Measurements from ENCODE around the gene ILDR2. TPM values are rescaled to one million over a fixed set of nuclear protein-coding genes. Genes with fewer than 3 reads are reported as not detected.

The ILDR2 gene, protein sequence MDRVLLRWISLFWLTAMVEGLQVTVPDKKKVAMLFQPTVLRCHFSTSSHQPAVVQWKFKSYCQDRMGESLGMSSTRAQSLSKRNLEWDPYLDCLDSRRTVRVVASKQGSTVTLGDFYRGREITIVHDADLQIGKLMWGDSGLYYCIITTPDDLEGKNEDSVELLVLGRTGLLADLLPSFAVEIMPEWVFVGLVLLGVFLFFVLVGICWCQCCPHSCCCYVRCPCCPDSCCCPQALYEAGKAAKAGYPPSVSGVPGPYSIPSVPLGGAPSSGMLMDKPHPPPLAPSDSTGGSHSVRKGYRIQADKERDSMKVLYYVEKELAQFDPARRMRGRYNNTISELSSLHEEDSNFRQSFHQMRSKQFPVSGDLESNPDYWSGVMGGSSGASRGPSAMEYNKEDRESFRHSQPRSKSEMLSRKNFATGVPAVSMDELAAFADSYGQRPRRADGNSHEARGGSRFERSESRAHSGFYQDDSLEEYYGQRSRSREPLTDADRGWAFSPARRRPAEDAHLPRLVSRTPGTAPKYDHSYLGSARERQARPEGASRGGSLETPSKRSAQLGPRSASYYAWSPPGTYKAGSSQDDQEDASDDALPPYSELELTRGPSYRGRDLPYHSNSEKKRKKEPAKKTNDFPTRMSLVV
- under 1 TPM; 0.48 to 0.71 (median 0.57) TPM for polyA plus RNA-seq (ENCODE audit: insufficient read depth in 1 of 5, insufficient read length in 5 of 5, low replicate concordance in 1 of 5)
- long read RNA-seq, donor 1: 0 reads
- long read RNA-seq, donor 2: 0 reads
- long read RNA-seq, donor 3: 0 reads
- long read RNA-seq, donor 4: 0 reads
- long read RNA-seq, donor 5: 0 reads
- long read RNA-seq, donor 6: 0 reads
- long read RNA-seq, donor 7: 0 reads
- long read RNA-seq, donor 8: 0 reads

DNA sequence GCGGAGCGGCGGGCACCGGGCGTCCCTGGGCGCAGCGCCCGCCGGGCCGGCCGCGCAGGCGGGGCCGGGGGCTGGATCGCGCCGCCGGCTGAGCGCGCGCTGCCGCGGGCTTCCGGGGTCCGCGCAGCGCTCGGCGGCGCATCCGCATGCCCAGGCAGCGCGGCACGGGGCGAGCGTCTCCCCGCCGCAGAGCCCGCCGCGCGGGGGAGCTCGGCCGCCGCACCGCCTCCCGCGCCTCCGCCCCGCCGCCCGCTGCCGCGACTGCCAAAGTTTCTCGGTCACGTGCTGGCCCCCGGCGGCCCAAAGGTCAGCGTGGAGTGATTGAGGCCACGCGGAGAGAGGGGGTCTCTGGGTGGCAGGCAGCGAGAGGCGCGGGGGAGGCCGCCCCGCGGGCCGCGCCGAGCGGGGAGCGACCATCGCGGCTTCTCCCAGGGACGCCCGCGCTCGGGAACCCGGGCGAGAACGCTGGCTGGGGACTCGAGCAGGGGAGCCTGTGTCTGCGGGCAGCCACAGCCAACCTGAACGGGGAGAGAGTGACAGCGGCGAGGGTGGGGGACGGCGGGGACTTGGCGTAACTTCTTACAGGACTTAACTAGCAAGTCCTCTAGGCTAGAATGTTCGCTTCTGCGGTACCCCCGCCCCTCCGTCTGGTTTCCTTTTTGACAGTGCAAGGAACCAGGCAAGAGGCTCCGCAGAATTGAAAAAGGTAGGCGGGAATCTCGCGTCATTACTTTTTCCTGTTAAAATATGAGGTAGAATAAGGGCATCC lies at the start of gene ILDR2:
Gene ILDR2, minus strand, starts transcription at position 180 of the 769 bp plus-strand sequence. CDS start 272 bp downstream, outside the sequence.
- peak; percentile 32 to 39 for DNase-seq

DNA sequence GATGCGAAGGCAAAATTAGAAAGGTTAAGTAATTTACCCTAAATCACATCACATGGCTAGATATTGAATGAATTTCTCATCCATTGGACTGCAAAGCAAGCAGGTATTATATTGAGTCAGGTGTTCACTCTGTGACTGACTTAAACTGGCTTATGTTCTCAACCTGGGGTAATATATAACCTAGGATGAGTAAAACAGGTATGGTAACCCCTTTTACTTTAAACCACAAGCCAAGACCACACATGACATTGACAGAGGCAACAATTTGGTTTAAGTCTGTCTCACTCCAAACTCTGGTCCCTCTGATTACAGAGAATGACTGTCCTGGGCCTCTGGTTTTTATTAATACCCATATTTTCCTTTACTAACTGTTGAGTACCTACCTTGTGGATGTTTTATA lies 47.0 kb upstream of the ILDR2 start:
- no peak for DNase-seq

DNA sequence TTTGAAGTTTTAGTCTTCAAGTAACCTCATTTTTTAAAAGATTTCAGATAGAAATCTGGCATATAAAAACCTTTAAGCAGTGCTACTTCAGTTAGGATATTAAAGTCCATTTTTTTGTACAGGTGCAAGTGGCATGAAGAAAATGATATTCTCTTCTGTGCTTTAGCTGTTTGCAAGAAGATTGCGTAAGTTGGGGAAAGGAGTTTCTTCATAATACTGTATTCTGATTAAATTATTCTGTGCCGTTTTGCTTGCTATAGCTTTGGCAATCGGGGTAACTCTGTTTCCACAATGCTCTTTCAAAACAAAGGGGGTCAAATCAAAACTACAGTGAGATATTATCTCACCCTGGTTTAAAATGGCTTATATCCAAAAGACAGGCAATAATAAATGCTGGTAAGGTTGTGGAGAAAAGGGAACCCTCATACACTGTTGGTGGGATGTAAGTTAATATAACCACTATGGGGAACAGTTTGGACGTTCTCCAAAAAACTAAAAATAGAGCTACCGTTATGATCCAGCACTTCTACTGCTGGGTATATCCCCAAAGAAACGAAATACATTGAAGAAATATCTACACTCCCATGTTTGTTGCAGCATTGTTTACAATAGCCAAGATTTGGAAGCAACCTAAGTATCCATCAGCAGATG lies 40.9 kb upstream of the ILDR2 start:
- no peak for DNase-seq

DNA sequence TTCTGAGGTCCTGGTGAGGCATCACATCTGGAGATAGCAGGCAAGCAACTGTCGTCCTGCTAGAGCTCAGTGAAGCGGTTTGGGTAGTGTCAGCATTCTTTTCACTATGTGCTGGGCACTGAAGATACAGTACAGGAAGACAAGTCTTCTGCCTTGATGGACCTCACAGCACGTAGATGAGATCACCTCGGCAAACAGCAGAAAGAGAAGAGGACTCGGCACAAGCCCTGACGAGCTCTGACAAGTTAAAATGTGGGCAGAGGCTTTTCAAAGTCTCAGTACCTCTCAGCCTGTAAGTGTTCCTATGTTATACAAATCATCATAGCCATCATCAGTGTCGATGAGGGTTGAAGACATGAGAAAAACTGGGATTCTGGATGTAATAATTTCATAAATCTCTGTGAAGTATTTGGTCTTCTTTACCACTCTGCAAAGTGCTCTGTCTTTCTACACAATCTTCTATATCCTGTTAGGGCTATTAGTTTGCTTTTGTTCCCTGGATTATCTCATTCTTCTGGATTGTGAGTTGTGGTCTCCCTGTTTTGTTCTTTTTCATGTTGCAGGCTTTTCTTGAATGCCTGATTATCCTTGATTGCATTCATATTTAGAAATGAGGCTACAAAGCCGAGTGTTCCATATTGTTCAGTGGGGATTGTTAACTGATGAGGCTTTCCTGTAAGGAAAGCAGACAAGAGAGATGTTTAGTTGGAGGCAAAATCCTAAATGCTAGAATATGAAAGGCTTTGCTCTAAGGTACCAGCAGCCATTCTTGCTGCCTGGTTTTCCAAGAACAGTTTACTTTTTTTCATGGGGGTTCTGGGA lies 38.0 kb upstream of the ILDR2 start:
- no peak for DNase-seq

DNA sequence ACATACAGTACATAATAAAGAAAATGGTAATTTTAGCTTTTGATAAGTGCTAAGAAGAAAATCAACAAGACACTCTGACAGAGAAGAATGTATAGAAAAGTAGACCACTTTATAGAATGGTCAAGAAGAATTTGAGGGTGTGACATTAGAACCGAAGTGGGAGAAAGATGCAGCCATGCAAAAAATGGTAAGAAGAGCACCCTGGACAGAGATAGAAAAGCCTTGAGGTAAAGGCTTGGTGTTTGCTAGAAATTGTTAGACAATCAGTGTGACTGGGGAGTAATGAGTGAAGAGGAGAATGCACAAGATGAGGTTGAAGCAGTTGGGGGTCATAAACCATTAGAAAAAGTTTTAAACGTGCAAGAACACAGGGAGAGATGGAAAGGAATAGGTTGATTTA lies 37.2 kb upstream of the ILDR2 start:
- DNase-seq: no peak

DNA sequence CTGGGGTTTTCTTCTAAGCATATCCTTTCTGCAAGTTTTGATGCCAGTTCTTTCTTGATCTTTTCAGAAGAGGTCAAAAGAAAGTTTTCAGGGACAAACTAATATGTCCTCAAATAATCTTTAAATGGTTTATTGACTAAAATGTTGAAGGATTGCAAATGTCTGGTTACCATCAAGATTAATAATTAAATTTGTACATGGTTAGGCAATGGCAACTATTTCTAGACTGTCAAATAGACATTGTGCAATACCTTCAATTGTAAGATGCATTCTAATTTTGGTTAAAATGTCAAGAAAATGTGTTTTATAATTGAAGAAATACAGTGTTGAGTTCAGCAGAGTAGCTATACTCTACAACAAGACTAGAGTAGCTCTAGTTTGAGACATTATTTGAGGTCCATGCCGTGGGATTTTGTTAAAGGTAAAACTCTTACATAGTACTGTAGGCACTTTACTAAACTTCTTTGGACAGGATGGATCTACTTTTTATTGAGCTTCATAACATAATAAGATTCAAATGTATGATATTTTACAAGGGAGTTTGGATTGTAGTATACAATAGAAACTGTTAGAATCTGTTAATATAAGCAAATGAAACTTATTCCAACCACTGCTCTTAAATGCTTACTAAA lies 36.3 kb upstream of the ILDR2 start:
- no peak for DNase-seq

DNA sequence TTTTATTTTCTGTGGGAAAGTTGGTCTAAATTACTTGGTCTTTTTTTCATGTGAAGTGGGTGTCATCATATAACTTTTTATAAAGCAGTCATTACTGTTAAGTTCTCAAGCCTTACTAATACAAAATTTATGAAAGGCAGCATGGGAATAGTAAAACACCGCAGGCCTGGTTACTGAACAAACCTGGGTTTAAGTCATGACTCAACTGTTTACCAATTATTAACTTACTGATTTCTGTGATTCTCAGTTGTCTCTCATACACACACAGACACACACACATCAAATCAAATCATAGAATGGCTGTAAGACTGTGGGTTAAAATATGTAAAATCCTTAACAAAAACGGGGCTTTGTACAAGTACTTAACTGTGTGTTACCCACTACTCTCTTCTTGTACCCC lies 28.4 kb upstream of the ILDR2 start:
- no peak for DNase-seq

DNA sequence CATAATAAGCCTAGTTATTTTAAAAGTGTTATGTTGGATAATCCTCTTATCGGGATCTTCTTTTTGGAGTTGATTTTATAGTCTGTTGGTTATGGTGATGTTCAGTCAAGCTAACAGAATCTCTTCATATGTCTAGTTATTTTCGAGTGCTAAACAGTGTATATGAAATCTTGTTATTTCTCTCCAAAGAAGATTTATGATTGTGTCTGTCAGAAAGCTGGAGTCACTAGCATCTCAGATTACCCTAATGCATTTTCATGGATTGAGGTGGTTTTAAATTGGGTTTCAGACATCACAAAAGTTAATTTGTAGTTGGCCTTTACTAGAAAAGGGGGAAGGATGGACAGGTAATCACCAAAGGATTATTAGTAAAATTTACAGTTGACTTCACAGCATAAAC lies 27.0 kb upstream of the ILDR2 start:
- DNase-seq: no peak

DNA sequence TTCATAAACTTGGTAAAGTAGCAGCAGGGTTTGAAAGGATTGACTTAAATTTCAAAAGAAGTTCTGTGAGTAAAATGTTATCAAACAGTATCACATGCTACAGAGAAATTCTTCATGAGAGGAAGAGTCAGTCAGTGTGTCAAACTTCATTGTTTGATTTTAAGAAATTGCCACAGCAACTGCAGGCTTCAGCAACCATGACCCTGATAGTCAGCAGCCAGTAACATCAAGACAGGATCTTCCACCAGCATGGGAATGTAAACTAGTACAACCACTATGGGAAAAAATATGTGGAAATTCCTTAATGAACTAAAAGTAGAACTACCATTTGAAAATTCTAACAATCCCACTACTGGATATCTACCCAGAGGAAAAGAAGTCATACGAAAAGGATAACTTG lies 25.2 kb upstream of the ILDR2 start:
- no peak for DNase-seq

DNA sequence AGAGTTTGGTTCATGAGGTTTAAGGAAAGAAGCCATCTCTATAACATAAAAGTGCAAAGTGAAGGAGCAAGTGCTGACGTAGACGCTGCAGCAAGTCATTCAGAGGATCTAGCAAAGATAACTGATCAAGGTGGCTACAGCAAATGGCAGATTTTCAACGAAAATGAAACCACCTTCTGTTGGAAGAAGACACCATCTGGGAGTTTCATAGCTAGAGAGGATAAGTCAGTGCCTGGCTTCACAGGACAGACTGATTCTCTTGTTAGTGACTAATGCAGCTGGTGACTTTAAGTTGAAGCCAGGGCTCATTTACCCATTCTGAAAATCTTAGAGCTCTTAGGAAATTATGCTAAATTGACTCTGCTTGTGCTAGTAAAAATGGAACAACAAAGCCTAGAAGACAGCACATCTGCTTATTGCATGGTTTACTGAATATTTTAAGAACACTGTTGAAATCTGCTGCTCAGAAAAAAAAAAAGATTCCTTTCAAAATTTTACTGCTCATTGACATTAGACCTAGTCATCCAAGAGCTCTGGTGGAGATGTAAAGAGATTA lies 24.2 kb upstream of the ILDR2 start:
- DNase-seq: no peak

DNA sequence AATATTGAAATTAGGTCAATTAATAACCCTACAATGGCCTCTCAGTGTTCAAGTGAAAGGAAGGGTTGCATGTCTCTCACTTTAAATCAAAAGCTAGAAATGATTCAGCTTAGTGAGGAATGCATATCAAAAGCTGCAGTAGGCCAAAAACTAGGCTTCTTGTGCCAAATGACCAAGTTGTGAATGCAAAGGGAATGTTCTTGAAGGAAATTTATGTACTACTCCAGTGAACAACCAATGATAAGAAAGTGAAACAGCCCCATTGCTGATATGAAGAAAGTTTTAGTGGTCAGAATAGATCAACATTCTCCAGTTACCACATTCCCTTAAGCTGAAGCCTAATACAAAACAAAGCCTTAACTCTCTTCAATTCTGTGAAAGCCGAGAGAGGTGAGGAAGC lies 23.7 kb upstream of the ILDR2 start:
- no peak for DNase-seq

DNA sequence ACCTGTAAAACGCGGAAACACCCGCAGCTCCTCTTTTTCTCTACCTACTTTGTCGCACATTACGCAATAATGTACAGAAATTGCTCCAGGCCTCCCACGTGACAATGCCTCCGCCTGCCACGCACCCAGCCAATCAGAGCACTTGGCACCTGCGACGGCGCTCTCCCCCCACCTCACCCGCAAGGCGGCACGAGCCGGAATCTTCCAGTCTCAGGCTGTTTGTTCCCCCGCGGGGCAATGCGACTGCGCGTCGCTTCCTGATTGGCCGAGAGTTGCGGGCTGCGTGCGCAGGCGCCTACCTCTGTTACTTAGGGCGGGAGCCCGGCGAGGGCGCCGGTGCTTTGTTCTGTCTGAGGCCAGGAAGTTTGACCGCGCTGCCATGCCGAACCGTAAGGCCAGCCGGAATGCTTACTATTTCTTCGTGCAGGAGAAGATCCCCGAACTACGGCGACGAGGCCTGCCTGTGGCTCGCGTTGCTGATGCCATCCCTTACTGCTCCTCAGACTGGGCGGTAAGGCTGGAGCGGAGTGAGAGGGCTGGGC lies 13.7 kb upstream of the ILDR2 start, which contains the start of gene MAEL:
Gene MAEL, plus strand, starts transcription at position 307 of the 542 bp plus-strand sequence. Its CDS starts 73 bp downstream, at position 380.
- DNase-seq: no peak

DNA sequence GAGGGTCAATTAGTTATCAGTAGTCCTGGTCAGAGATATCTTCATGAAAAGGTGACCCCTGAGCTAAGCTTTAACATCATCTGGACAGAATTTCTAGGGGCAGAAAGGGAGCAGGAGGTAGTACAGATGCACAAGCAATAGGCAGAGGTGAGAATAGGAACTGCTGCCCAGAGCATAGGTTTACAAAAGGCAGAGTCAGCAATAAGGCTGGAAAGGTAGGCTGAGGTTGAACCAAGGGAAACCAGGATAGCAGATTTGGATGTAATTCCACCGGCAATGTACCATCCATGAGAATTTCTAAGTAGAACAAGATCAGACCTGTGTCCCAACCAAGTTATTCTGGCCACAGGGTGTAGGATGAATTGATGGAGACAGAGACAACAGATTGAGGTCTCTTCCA lies 6.2 kb upstream of the ILDR2 start:
- DNase-seq: no peak

DNA sequence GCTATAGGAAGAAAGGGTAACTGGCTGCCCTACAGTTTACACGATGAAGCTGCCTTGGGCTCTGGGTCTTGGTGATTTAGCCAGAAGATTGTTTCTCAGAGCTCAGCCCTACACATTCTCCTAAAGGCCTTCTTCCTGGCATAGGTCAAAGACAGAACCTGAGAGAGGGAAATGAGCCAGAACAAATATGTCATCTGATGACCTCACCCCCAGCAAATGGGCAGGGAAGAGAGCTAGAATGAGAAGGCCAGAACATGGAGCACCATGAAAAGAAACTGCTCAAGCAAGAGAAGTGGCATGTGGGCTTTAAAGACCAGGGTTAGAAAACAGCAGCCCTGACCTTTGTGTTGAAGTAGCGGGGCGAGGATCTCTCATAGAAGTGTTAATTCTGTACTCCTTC lies 5.5 kb upstream of the ILDR2 start:
- no peak for DNase-seq

DNA sequence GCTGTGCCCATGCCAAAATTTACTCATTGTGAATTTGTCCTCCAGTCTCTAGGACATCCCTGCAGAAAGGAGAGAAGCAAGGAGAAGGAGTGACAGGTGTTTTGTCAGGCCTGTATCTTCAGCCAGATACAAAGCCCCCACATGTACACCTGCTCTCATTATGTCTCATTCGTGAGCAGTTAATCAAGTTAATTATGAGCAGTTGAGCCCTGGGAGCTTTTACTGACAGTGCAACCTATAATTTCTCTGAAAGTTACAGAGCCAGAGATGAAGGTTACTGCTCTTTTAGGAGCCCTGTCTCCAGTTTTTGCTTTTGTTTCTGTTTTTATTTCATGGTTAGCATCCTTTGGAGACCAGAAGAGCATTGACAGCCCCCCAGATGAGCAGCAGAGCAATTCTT lies 5.0 kb upstream of the ILDR2 start:
- no peak for DNase-seq

DNA sequence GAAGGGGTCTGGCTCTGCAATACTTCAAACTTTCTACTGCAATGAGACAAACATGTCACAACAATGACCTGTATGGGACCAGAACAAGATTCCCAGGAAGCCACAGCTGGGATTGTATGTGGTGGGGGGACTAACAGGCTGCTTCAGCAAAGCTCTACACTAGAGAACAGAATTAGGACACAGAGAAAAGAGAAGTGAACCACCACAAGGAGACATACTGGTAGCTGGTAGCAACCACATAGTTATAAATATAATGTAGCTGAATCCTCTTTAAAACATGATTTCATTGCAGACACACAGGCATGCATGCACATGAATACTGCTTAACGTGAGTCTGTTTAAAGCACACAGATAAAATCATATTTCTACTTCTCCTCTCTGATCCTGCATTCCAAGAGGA lies 3.5 kb upstream of the ILDR2 start:
- DNase-seq: no peak

DNA sequence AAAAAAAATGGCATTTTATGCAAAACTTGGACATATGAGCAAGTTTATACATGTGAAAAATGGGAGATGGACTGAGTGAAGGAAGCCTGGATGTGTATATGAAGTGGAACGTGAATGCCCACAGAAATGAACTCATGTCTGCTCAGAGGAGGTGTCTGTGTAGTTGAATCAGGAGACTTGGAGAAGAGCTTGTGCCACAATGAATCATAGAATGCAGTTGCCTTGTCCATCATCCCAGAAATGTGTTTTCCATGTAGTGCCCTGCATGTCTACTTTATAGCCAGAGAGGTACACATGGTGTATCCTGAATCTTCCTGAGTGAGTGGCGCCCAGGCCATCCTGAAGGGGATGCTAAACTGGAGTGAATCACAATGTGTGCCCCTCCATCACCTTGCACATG lies 2.6 kb upstream of the ILDR2 start:
- DNase-seq: no peak

DNA sequence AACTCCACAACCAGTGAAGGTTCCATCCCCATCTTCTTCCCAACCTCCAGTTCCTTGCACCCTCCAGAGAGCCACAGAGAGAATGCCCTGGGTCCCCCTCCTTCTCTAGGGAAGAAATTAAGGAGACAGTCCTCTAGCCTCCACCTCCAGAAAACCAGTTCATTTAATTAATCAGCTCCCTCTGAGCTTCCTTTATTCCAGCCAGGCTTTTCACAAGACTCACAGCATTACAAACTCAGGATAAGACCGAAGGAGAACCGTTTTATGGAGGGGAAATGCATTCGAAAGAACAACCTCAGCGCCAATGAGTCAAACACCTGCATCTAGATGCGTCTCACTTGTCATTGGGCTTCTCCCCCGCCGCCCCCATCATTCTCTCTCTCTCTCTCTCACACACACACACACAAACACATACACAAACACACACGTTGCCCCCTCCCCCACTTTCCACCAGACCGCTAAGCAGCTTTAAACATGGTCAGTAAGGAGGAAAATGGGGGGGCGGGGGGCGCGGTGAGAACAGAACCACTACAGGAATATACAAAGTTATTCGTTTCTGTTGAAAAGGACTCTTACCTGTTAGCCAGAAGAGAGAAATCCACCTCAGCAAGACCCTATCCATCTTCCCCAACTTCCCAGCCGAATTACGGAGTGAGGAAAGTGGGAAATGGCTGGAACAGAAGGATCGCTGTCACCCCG lies 544 bp downstream of the ILDR2 start:
- DNase-seq: peak in 1 of 2 donors; percentile 6

DNA sequence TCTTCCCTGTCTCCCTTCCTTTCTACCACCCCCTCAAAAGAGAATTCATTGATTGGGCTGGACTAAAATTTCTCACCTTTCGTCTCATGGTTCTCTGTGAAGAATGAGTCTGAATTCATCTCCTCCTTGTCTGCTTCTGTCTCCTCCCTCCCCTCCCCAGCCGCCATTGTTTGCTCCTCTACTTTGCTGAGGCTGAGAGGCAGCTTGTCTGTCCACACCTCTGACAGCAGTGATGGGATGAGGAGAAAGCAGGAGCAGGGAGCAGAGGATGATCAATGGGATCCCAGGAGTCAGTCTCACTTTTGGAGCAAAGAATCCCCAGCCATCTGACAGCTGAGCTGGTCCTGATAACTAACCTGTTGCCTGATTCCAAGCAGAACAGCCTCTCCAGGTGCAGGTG lies 2.5 kb downstream of the ILDR2 start:
- DNase-seq: no peak

All from right lung (tissue), 10 donors.